Renal cortex interstitium (tissue), 11 donors: ENCODE data around the gene AWAT2. TPM values are rescaled to one million over a fixed set of nuclear protein-coding genes. Genes with fewer than 3 reads are reported as not detected.
A peak's percentile ranks its signal among the peaks of the same experiment; 100 is the strongest.

Source experiments
- DNase-seq, 11 donors: peaks; one replicate each; pipeline ENCODE4 v3.0.0-alpha.2; 2013; ENCODE audit warnings: low read depth in 9 of 11, low spot score in 4 of 11; ENCODE audit errors: extremely low read depth in 1 of 11
- polyA plus RNA-seq, 3 donors: library from polyadenylated mRNA; unstranded; fragments of 120-200 nt; gene quantifications; one replicate each; pipeline ENCODE4 v1.2.1, GENCODE V29; 2013; ENCODE audit not compliant: insufficient read length in 3 of 3

Gene AWAT2
- polyA plus RNA-seq, 3 donors = not detected

- no peak for DNase-seq
Observed at GRCh38 chrX:70043685-70044084, 6.1 kb downstream of the AWAT2 start.

DNA sequence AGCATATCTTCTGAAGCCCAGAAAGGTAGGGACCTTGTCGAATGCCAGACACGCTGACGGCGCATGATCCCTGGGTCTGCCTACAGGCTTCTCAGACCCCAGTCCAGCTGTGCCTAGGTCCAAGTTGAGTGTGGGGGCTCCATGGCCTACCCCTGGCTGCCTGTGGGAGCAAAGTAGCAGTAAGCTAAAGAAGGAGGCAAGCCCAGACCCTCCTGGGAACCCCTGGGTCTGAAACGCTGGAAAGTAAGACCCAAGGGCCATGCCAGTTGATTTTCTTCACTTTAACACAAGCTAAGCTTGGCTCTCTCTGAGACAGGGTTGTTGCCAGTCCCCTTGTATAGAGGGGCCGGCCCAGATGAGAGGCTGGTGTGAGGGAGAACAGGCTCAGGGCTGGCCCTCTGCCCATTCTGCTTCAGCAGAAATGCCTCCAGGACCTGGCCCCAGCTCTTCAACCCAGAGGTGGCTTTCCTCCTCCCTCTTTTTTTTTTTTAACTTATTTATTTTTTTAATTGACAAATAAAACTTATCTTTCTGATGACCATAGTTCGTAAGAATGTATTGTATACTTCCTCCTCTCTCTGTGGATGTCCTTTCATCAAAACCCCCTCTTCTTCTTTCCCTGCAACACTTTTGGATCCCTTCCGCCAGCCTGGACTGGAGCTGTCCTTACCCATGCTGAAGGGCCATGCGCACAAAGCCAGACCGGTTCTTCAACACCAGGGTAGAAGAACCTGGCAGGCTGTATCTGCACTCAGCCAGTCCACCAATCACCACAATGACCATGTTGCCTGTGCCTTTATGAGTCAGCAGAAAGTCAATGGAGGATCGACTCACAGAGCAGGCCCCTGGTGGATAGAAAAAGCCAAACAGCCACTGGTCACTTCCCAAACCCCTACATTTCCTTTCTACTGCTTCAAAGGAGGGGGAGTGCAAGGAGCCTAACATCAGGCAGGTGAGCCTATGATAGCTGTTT lies 7.1 kb downstream of the AWAT2 start:
- DNase-seq = no peak

- no peak for DNase-seq
Observed at GRCh38 chrX:70041993-70042392, 7.7 kb downstream of the AWAT2 start.

GRCh38 chrX:70039758-70040157 lies 10.0 kb downstream of the AWAT2 start:
- DNase-seq = no peak

GRCh38 chrX:70038951-70039350 lies 10.8 kb downstream of the AWAT2 start:
- no peak for DNase-seq

GRCh38 chrX:70038515-70038914 lies 11.2 kb downstream of the AWAT2 start:
- no peak for DNase-seq

DNA sequence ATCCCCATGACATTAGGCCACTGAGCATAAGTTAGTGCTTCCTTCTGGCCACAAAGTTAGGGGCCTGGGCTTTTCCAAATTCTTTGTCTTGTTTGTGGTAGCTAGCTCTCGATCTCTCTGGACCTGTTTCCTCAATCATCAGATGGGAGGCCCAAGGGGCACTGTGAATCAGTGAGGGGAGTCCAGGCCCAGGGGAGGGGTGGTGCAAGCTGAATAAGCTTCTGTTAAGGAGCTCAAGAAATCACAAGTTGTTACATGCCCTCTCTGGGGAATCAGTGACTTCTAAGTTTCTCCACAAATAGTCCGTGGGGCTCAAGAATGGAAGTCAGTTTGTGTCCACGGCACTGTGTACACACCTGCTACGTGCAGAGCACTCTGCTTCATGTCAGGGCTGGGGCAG lies 15.1 kb downstream of the AWAT2 start:
- DNase-seq = no peak

DNA sequence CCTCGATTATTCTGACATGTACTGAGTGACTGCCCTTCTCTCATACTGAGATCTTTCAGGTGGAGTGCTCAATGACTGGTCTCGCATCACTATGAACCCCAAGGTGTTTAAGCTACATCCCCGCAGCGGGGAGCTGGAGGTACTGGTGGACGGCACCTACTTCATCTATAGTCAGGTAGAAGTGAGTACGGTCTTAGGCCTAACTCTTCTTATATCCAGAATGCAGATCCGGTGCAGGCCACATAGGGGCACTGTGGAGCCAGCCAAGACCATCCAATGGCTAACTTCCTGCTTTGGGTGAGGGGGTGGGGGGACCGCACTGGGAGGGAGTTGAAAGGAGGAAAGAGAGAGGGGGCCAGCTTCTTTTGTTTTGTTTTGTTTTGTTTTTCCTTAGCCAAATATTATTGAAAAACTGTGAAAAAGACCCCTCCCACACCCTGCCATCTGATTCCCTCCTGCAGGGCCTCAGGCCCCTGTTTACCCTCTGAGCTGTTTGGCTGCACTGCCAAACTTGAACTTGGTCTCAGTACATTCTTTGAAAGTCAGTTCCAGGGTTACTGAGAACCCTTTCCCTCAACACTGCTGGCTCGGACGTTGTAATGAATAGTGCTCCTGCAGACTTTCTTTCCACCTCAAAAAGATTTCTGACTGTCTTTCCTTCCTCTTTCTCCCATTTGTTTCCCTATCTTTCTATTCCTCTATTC lies 16.2 kb downstream of the AWAT2 start:
- peak in 3 of 11 donors; percentile 5 to 9 (median 5) for DNase-seq

- DNase-seq = no peak
Observed at GRCh38 chrX:70032792-70033191, 16.9 kb downstream of the AWAT2 start.

DNA sequence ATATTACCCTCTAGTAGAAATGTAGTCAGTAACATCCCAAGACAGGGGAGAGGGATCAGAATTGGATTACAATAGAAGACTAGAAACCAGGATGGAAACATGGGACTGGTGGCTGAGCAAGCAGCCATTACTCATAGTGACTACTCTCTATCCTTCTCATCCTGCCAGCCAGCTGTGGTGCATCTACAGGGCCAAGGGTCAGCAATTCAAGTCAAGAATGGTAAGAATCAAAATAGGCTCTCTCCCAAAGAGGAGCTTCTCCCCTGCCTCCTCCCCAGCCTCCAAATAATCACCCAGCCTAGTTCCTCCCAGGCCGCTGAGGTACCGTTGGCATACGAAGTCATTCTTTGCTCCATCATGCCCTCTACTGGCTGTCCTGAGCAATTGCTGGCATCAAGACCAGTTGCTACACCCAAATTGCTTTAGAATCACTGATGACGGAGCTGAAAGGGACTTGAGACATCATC lies 19.4 kb downstream of the AWAT2 start:
- DNase-seq = peak in 8 of 11 donors; percentile 3 to 31 (median 17)

DNA sequence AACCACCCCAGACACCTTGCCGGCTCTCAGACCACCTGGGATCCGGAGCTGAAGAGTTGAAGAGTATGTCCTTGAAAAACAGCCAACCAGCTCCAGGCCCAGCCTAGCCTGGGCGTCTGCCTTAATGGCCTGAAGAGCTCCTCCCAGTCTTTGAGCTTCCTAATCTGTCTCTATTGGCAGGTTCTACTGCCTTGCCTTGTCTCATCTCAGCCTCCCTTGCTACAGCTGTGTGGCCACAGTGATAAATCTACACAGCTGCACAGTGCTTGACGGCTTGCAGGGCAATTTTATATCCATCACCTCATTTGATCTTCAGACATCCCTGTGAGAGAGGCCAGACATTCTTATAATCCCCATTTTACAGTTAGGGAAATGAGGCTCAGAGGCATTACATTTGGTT lies 19.9 kb downstream of the AWAT2 start:
- DNase-seq = no peak

GRCh38 chrX:70026851-70027200 lies 22.9 kb downstream of the AWAT2 start:
- DNase-seq = no peak

- DNase-seq = no peak
Observed at GRCh38 chrX:70026112-70026850, 23.5 kb downstream of the AWAT2 start.

DNA sequence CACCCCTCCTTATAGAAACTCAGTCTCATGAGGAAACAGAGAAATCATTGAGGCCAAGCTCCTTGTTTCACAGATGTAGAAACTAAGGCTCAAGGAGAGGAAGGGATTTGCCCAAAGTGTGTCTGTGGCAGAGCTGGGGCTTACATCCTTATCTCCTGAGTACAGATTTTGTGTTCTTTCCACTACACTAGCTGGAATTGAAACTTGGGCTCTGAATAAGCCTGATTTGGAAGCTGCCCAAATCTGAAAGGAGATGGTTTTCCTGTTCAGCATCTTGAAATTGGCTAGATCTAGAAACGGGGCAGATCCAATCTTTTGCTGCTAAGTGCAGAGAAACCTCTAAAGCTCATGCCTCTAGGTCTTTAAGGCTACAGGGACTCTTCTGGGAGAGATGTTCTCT lies 24.3 kb downstream of the AWAT2 start:
- no peak for DNase-seq

DNA sequence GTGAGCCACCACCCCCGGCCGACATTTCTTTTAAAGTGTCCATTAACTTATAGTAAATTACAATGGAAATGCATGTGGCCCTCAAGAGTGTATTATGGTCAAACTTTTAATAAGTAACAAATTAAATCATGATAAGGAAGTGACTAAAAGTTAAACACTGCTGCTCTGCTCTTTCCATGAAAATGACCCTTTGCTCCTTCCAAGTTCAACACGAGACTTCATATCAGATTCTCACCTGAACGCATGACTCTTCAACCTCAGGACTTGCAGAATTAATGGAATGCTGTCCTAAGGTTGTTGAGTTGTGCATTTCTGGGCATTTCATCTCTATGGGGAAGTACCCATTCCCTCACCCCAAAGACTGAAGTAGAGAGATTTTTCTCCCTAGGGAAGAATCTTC lies 27.1 kb downstream of the AWAT2 start:
- no peak for DNase-seq

DNA sequence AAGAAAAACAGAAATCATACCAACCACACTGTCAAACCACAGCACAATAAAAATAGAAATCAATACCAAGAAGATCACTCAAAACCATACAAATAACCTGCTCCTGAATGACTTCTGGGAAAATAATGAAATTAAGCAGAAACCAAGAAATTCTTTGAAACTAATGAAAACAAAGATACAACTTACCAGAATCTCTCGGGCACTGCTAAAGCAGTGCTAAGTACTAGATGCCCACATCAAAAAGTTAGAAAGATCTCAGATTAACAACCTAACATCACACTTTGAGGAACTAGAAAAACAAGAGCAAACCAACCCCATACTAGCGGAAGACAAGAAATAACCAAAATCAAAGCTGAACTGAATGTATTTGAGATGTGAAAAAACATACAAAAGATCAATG lies 33.2 kb downstream of the AWAT2 start:
- no peak for DNase-seq

DNA sequence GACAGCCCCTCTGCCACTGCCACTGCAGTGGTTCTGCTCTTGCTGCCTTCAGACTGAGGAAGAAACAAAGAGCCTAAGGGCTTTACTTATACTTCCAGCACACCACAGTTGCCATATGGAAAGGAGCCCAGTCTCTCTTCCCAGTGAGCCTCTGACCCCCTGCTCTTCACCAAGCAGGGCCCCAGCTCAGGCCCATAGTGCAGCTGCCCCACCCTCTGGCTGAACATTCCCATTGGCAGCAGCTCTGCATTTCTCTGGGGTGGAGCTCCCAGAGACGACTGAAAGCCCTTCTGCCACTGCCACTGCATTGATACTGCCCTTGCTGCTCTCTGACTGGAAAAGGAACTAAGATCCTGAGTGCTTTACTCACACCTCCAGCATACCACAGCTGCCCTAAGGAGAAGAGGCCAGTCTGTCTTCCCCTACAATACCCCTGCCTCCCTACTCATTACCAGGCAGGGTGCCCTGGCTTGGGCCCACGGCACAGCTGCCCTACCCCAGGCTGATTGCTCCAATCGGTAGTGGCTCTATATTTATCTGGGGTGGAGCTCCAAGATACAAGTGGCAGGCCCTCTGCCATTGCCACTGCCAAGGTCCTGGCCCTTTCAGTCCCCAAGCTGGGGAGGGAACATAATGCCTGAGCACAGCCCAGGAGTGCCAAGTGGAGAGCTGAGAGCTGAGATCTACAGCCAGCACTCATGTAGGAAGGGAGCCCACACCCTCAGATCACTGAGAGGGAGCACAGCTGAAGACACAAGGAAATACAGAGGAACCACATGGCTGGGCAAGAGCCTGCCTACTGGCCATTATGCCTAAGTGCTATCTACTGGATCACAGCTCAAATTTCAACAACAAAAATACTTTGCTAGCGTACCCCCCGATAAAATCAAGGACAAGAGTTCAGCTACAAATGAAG lies 36.0 kb downstream of the AWAT2 start:
- DNase-seq = no peak

GRCh38 chrX:70012756-70013155 lies 37.0 kb downstream of the AWAT2 start:
- no peak for DNase-seq

- DNase-seq = no peak
Observed at GRCh38 chrX:70009970-70010369, 39.8 kb downstream of the AWAT2 start.
